RWPE1 (cell line): ENCODE results near the gene NUP205.

Source experiments
- CTCF ChIA-PET: fragments of 350-600 bp; sonication (Branson Sonifier 250); formaldehyde crosslinking; extraction: SDS; loops from one replicate; lab custom pipeline; 2021; lab: Yijun Ruan, JAX
- POLR2A ChIA-PET: fragments of 400-600 bp; formaldehyde crosslinking; extraction: SDS; loops from one replicate; lab custom pipeline; 2020; ENCODE audit warnings: antibody characterized with exemption; ENCODE audit not compliant: low non-redundant PET; lab: Yijun Ruan, JAX
- DNase-seq: peaks from one replicate; pipeline ENCODE4 v3.0.0; 2012; ENCODE audit warnings: low spot score
- H3K27ac ChIP-seq: fragments of 450-650 bp; 2 replicates; pipeline ENCODE4 v1.5.1; 2017
- TF ChIP-seq, protein P1 (sequence below): fragments of 450-650 bp; conservative IDR thresholded peaks from 2 replicates; pipeline ENCODE4 v1.5.1; 2017; ENCODE audit warnings: low read depth, mild to moderate bottlenecking

Gene NUP205, protein sequence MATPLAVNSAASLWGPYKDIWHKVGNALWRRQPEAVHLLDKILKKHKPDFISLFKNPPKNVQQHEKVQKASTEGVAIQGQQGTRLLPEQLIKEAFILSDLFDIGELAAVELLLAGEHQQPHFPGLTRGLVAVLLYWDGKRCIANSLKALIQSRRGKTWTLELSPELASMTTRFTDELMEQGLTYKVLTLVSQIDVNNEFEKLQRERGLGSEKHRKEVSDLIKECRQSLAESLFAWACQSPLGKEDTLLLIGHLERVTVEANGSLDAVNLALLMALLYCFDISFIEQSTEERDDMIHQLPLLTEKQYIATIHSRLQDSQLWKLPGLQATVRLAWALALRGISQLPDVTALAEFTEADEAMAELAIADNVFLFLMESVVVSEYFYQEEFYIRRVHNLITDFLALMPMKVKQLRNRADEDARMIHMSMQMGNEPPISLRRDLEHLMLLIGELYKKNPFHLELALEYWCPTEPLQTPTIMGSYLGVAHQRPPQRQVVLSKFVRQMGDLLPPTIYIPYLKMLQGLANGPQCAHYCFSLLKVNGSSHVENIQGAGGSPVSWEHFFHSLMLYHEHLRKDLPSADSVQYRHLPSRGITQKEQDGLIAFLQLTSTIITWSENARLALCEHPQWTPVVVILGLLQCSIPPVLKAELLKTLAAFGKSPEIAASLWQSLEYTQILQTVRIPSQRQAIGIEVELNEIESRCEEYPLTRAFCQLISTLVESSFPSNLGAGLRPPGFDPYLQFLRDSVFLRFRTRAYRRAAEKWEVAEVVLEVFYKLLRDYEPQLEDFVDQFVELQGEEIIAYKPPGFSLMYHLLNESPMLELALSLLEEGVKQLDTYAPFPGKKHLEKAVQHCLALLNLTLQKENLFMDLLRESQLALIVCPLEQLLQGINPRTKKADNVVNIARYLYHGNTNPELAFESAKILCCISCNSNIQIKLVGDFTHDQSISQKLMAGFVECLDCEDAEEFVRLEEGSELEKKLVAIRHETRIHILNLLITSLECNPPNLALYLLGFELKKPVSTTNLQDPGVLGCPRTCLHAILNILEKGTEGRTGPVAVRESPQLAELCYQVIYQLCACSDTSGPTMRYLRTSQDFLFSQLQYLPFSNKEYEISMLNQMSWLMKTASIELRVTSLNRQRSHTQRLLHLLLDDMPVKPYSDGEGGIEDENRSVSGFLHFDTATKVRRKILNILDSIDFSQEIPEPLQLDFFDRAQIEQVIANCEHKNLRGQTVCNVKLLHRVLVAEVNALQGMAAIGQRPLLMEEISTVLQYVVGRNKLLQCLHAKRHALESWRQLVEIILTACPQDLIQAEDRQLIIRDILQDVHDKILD (N-terminal part only)

DNA sequence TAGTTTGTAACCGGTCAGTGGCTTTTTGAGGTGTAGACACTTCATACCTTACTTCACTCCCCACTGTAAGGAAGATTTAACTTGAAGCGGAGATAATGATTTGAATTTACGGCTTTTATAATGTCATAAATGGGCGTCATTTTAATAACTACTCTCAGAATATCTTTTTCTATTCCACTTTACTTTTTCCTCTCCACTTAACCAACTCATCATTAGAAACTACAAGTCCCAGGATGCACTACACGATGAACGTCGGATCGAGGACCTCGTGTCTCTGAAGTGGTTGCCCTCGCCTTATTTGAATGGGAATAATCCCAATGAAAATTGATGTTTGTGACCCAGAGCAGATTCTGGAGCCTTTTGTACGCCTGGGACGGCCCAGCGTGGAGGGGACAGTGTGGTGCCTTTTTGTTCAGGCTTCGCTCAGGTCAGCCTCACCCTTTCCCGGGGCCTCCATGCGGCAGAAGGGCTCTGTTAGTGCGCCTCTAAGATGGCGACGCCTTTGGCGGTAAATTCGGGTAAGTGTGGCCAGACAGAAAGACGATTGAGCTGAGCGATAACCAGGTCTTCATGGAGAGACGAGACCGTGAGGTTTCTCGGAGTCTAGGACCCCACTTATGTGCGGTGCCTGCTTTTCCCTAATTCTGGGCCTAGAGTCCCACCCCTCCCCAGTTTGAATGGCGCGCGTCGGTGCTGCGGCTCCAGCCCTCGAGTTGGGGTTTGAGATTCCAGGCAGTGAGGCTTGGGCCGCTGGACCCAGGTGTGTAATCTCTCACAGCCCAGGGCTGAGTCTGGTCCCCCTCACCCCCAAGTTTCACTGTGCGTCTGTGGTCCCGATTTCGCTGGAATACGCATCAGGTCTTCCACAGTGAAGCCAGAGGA lies at the start of gene NUP205:
NUP205 (plus strand) TSS at position 463 of the 882 bp plus-strand sequence; CDS start at position 491, 28 bp downstream.
- H3K27ac ChIP-seq = peak within 1 kb of the TSS; percentile 94
- ChIA-PET POLR2A (no interaction called here), CTCF (interaction anchor here (0.6 to 0.7 kb wide), 2 partner anchors 202 to 283 kb away, joined by 3 read pairs; no protein-coding TSS in a partner anchor)
- TF ChIP-seq, protein P1, sequence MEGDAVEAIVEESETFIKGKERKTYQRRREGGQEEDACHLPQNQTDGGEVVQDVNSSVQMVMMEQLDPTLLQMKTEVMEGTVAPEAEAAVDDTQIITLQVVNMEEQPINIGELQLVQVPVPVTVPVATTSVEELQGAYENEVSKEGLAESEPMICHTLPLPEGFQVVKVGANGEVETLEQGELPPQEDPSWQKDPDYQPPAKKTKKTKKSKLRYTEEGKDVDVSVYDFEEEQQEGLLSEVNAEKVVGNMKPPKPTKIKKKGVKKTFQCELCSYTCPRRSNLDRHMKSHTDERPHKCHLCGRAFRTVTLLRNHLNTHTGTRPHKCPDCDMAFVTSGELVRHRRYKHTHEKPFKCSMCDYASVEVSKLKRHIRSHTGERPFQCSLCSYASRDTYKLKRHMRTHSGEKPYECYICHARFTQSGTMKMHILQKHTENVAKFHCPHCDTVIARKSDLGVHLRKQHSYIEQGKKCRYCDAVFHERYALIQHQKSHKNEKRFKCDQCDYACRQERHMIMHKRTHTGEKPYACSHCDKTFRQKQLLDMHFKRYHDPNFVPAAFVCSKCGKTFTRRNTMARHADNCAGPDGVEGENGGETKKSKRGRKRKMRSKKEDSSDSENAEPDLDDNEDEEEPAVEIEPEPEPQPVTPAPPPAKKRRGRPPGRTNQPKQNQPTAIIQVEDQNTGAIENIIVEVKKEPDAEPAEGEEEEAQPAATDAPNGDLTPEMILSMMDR = no peak
- peak; percentile 75 for DNase-seq

DNA sequence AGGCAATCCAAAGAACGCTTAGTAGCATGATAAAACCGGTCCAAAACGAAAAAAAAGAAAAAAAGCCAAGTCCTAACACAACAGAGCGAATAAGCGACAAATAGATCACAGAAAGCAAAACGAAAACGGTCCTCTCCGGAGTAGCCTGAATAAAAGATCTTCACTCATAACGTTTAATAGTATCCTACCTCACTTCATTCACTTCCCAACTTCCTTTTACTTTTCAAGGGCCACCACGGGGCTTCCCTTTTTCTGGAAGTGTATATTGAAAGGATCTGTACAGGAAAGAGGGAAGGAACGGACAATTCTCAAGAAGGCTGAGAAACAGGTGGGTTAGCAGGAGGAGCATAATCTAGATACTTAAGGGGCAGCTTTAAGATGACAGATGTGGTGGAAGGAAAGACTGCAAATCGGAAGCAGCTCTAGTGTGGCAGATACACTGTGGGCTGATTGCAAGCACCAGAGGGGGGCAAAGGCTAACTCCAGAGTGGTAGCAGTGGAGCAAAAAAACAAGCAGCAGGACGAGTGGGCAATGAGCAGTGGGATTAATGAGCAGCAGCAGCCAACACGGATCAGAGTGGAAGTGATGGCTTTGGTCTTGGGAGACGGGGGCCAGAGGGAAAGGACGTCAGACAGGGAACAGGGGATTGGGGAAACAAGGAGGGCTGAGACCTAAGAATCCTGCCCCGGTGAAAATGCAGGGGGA lies 48.7 kb upstream of the NUP205 start:
- peak overlapping the region; percentile 90 for H3K27ac ChIP-seq
- TF ChIP-seq, protein P1 = no peak
- POLR2A ChIA-PET = interaction anchor here (0.6 kb wide), 1 partner anchor 19 kb away, joined by 4 read pairs; no protein-coding TSS in a partner anchor
- CTCF ChIA-PET = no interaction called here
- DNase-seq = peak; percentile 14

DNA sequence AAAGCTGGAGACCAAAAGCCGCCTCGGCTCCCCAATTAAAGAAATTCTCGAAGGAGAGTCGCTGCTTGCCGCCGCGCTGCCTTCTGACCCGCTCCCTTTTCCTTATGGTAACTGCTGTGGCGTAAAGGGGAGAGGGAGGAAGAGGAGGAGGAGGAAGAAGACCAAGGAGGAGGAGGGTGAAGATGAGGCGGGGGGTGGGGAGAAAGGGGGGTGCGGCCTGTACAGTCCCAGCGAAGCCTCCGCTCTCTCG lies 48.2 kb upstream of the NUP205 start:
- TF ChIP-seq, protein P1 = no peak
- no peak for DNase-seq
- H3K27ac ChIP-seq = peak overlapping the region; percentile 90
- POLR2A ChIA-PET = interaction anchor here (0.6 kb wide), 1 partner anchor 20 kb away, joined by 4 read pairs; no protein-coding TSS in a partner anchor
- CTCF ChIA-PET = no interaction called here

DNA sequence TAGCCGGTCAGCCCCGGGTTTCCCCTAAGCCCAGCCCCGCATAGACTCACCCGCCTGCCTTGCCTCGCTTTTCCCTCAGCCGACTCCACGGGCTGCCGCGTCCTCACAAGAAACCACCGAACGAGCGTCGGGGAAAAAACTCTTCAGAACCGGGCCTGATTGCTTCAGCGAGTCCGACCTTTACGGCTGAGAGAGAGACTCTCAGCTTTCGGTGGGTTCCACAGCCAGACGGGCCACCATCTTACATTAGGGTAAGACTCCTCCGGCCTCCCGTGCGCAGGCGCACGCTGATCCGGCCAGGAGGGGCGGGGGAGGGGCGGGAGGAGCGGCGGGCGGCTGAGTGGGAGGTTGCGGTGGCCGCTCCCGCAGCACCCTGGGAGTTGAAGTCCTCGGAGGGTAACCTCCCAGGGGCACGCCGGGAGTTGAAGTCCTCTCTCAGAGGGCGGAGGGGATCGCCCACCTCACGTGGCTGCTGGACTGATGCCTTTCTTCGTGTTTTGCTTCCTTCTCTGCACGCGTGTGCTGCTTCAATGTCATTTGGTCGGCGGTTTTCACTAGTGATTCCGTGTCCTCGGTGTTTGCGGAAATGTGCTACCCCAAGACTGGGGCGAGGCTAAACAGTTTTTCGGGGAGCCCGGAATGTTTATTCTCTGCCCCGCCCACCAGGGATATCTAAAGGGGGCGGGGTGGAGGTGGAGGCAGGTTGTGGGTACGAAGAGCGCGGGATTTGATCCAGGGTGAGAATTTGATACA lies 47.7 kb upstream of the NUP205 start, which contains the start of gene CNOT4:
CNOT4 (minus strand) TSS at position 264 of the 753 bp plus-strand sequence. CDS start 71,771 bp downstream, outside the sequence.
- ChIA-PET CTCF (no interaction called here), POLR2A (no interaction called here)
- peak; percentile 93 for DNase-seq
- H3K27ac ChIP-seq = peak within 1 kb of the TSS; percentile 90
- TF ChIP-seq, protein P1 = no peak
